Natural killer cell (primary cell): Measurements from ENCODE around the gene MSX2. TPM values are rescaled to one million over a fixed set of nuclear protein-coding genes. Genes with fewer than 3 reads are reported as not detected.
"Not testable (repeated sequence)": the region's sequence is repeated elsewhere in the genome, so short reads cannot be mapped to it uniquely, and the experiment has no call there.

ENCODE experiments used
- ATAC-seq, 3 donors: fragments of 150-1000 bp in 2 of 3; fragments of 200-7000 bp in 1 of 3; cut with Tn5 transposase; 1 replicate in 1 of 3; 2 replicates in 2 of 3; pipeline ENCODE4 v1.10.0; 2021; ENCODE audit warnings: mild to moderate bottlenecking in 2 of 3, moderate library complexity in 2 of 3
- DNase-seq, 2 donors: peaks; one replicate each; pipeline versions ENCODE4 v3.0.0 to v3.0.0-alpha.2; 2013 to 2021; ENCODE audit warnings: mixed read lengths in 1 of 2
- H3K27ac ChIP-seq: one replicate; pipeline ENCODE4 v1.5.1; 2013; ENCODE audit warnings: mild to moderate bottlenecking, low read length
- H3K27me3 ChIP-seq: one replicate; pipeline ENCODE4 v1.6.1; 2013; ENCODE audit warnings: low read length; ENCODE audit not compliant: control insufficient read depth, insufficient read depth
- H3K36me3 ChIP-seq: one replicate; pipeline ENCODE4 v1.6.1; 2013; ENCODE audit warnings: low read length; ENCODE audit not compliant: control insufficient read depth, insufficient read depth
- H3K4me1 ChIP-seq: one replicate; pipeline ENCODE4 v1.6.1; 2013; ENCODE audit warnings: low read length; ENCODE audit not compliant: control insufficient read depth, insufficient read depth
- H3K4me3 ChIP-seq: one replicate; pipeline ENCODE4 v1.5.1; 2013; ENCODE audit warnings: low read length
- H3K9me3 ChIP-seq: one replicate; pipeline ENCODE4 v1.6.1; 2013; ENCODE audit warnings: low read length; ENCODE audit not compliant: control insufficient read depth, insufficient read depth
- H3K27ac Mint-ChIP-seq, 2 donors: one replicate each; pipeline ENCODE4 v1.8.0; 2022; ENCODE audit warnings: mild to moderate bottlenecking in 2 of 2, mixed read lengths in 2 of 2, moderate library complexity in 1 of 2
- H3K27me3 Mint-ChIP-seq, 2 donors: one replicate each; pipeline ENCODE4 v1.8.0; 2022; ENCODE audit warnings: low read depth in 2 of 2, mixed read lengths in 2 of 2
- H3K36me3 Mint-ChIP-seq: one replicate; pipeline ENCODE4 v1.8.0; 2022; ENCODE audit warnings: mixed read lengths
- H3K4me1 Mint-ChIP-seq, 2 donors: one replicate each; pipeline ENCODE4 v1.8.0; 2022; ENCODE audit warnings: mixed read lengths in 2 of 2
- H3K4me3 Mint-ChIP-seq: one replicate; pipeline ENCODE4 v1.8.0; 2022; ENCODE audit warnings: mild to moderate bottlenecking, moderate library complexity, mixed read lengths
- H3K9me3 Mint-ChIP-seq, 2 donors: one replicate each; pipeline ENCODE4 v1.8.0; 2022; ENCODE audit warnings: mixed read lengths in 2 of 2
- WGBS: methylation state at CpG from one replicate; pipeline ENCODE4 v1.1.7; 2013; ENCODE audit warnings: missing lambda C conversion rate; ENCODE audit not compliant: insufficient coverage; 5-methylcytosine and 5-hydroxymethylcytosine counted together
- intact Hi-C: fragments of 100-400 bp; cut with micrococcal nuclease; formaldehyde crosslinking; loops from one replicate; pipeline ENCODE4 v1.14.2; 2022
- total RNA-seq, 4 donors: library from RNA; stranded (reverse); fragments of 120-200 nt in 1 of 4; gene quantifications; one replicate each; pipeline versions ENCODE4 v1.2.3 to v1.2.4, GENCODE V29; 2013 to 2022
- TF ChIP-seq, protein P1 (sequence below): fragments of 200-600 bp; IDR thresholded peaks from one replicate; pipeline ENCODE4 v1.8.0; 2022; ENCODE audit warnings: antibody characterized with exemption

Gene MSX2
- total RNA-seq, 3 donors from 2014 or later (not counting 1 experiment from before 2014, with no cell fraction given), result 0.40 TPM; not detected in 2

DNA sequence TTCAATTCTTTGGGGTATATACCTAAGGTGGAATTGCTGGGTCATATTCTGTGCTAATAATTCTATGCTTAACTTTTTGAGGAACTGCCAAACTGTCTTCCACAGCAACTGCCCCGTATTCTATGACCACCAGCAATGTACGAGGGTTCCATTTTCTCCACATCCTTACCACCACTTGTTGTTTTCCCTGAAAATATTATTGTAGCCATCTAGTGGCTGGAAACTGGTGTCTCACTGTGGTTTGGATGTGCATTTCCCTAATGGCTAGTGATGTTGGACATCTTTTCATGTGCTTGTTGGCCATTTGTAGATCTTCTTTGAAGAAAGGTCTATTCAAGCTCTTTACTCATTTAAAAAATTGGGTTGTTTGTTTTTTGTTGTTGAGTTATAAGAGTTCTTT is 30.7 kb downstream of the MSX2 start:
- intact Hi-C loops, result no loop called here

DNA sequence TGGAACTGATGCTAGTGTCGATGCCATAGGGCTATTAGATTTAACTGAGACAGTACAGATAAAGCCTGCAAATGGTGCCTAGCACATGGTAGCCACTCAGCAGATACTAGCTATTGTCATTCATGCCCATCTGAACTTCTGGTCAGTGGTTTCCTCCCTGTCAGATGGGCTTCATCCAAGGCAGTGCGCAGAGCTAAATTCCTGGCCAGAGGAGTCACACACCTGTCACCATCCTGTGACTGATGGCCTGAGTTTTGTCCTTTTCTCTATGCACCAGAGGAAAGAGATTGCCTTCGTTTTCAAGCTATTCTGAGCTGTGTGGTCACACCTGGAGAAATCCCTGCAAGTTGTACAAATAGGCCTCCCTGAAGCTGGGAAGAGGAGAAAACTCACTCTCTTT is 34.7 kb downstream of the MSX2 start:
- H3K36me3 Mint-ChIP-seq, result no peaks in the 10 kb centered on the region
- no peaks in the 10 kb centered on the region for H3K4me1 Mint-ChIP-seq
- H3K4me3 ChIP-seq, result no peak overlapping the region
- H3K27ac ChIP-seq, result no peak overlapping the region
- no peaks in the 10 kb centered on the region for H3K9me3 ChIP-seq
- H3K27me3 ChIP-seq, result no peaks in the 10 kb centered on the region
- WGBS, result 84% methylated on average over 3 of the region's 3 CpGs
- H3K27ac Mint-ChIP-seq, result no peak overlapping the region
- DNase-seq, result no peak
- intact Hi-C loops, result no loop called here
- no peaks in the 10 kb centered on the region for H3K27me3 Mint-ChIP-seq
- ATAC-seq, result no peak
- no peaks in the 10 kb centered on the region for H3K36me3 ChIP-seq
- H3K9me3 Mint-ChIP-seq, result no peaks in the 10 kb centered on the region
- TF ChIP-seq, protein P1, sequence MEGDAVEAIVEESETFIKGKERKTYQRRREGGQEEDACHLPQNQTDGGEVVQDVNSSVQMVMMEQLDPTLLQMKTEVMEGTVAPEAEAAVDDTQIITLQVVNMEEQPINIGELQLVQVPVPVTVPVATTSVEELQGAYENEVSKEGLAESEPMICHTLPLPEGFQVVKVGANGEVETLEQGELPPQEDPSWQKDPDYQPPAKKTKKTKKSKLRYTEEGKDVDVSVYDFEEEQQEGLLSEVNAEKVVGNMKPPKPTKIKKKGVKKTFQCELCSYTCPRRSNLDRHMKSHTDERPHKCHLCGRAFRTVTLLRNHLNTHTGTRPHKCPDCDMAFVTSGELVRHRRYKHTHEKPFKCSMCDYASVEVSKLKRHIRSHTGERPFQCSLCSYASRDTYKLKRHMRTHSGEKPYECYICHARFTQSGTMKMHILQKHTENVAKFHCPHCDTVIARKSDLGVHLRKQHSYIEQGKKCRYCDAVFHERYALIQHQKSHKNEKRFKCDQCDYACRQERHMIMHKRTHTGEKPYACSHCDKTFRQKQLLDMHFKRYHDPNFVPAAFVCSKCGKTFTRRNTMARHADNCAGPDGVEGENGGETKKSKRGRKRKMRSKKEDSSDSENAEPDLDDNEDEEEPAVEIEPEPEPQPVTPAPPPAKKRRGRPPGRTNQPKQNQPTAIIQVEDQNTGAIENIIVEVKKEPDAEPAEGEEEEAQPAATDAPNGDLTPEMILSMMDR, result no peak
- no peaks in the 10 kb centered on the region for H3K4me1 ChIP-seq
- no peak overlapping the region for H3K4me3 Mint-ChIP-seq

More for the DNA sequence above, 30.7 kb downstream of the MSX2 start:
- ATAC-seq (no peak), DNase-seq (no peak)
- TF ChIP-seq, protein P1, result no peak
- H3K9me3 Mint-ChIP-seq, result no peaks in the 10 kb centered on the region
- H3K4me3 Mint-ChIP-seq, result no peak overlapping the region
- H3K9me3 ChIP-seq, result no peaks in the 10 kb centered on the region
- H3K27ac ChIP-seq, result no peak overlapping the region
- no peaks in the 10 kb centered on the region for H3K4me1 ChIP-seq
- 80% methylated on average over 1 of the region's 2 CpGs for WGBS
- H3K27me3 ChIP-seq, result peaks cover 10% of the 10 kb centered on the region
- no peaks in the 10 kb centered on the region for H3K4me1 Mint-ChIP-seq
- peaks cover 4 to 25% of the 10 kb centered on the region in 2 donors for H3K27me3 Mint-ChIP-seq
- no peaks in the 10 kb centered on the region for H3K36me3 ChIP-seq
- no peak overlapping the region for H3K27ac Mint-ChIP-seq
- no peak overlapping the region for H3K4me3 ChIP-seq
- no peaks in the 10 kb centered on the region for H3K36me3 Mint-ChIP-seq

DNA sequence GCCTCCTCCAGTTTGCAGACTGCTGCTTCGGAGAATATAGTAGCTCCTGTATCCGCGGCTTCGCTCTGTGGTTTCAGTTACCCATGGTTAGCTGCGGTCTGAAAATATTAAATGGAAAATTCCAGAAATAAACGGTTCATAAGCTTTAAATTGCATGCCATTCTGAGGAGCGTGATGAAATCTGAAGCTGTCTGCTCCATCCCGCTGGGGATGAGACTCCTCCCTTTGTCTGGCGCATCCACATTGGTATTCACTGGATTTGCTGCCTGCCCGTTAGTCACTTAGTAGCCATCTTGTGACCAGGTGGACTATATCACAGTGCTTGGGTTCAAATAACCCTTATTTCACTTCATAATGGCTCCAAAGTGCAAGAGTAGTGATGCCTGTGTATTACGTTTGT is 36.3 kb downstream of the MSX2 start:
- H3K9me3 ChIP-seq, result no peaks in the 10 kb centered on the region
- no peaks in the 10 kb centered on the region for H3K36me3 Mint-ChIP-seq
- H3K4me1 ChIP-seq, result no peaks in the 10 kb centered on the region
- H3K4me3 Mint-ChIP-seq, result no peak overlapping the region
- H3K27ac ChIP-seq, result no peak overlapping the region
- H3K27me3 Mint-ChIP-seq, result no peaks in the 10 kb centered on the region
- 92% methylated on average over 10 of the region's 11 CpGs for WGBS
- H3K9me3 Mint-ChIP-seq, result no peaks in the 10 kb centered on the region
- no peaks in the 10 kb centered on the region for H3K36me3 ChIP-seq
- H3K4me3 ChIP-seq, result no peak overlapping the region
- no peak overlapping the region for H3K27ac Mint-ChIP-seq
- H3K27me3 ChIP-seq, result no peaks in the 10 kb centered on the region
- TF ChIP-seq, protein P1, result no peak
- intact Hi-C loops, result no loop called here
- H3K4me1 Mint-ChIP-seq, result no peaks in the 10 kb centered on the region
- DNase-seq, result no peak
- no peak for ATAC-seq

DNA sequence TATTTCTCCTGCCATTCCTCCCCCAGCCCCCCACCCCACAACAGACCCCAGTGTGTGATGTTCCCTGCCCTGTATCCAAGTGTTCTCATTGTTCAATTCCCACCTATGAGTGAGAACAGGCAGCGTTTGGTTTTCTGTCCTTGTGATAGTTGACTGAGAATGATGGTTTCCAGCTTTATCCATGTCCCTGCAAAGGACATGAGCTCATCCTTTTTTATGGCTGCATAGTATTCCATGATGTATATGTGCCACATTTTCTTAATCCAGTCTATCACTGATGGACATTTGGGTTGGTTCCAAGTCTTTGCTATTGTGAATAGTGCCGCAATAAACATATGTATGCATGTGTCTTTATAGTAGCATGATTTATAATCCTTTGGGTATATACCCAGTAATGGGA is 37.0 kb downstream of the MSX2 start:
- H3K36me3 ChIP-seq, H3K4me1 ChIP-seq, H3K9me3 Mint-ChIP-seq, H3K27me3 ChIP-seq, H3K27me3 Mint-ChIP-seq, H3K27ac ChIP-seq, H3K9me3 ChIP-seq, H3K4me3 Mint-ChIP-seq, H3K36me3 Mint-ChIP-seq, H3K4me3 ChIP-seq, H3K27ac Mint-ChIP-seq, DNase-seq, ATAC-seq, intact Hi-C loops, H3K4me1 Mint-ChIP-seq: not testable (repeated sequence)
- WGBS, result no CpG with 5 or more reads among the region's 2 CpGs
